Mesenchymal stem cell (in vitro differentiated cells and primary cell): ENCODE data around the gene EMC9.

Experiments
- DNase-seq: peaks from one replicate; pipeline ENCODE4 v3.0.0-alpha.2; 2013
- H2AFZ ChIP-seq: one replicate; pipeline ENCODE4 v1.6.1; 2013; ENCODE audit warnings: low read depth, mild to moderate bottlenecking, control low read depth, inconsistent platforms, low read length, moderate library complexity
- H2AK5ac ChIP-seq: 2 replicates; pipeline ENCODE4 v1.6.1; 2013; ENCODE audit warnings: low read length, moderate library complexity, mild to moderate bottlenecking, inconsistent platforms; ENCODE audit not compliant: severe bottlenecking
- H2BK120ac ChIP-seq: one replicate; pipeline ENCODE4 v1.6.1; 2013; ENCODE audit warnings: low read depth, mild to moderate bottlenecking, inconsistent platforms, low read length, moderate library complexity
- H2BK12ac ChIP-seq, 2 experiments: one replicate each; pipeline ENCODE4 v1.6.1; 2013; ENCODE audit warnings: inconsistent platforms in 2 of 2, low read length in 2 of 2, mild to moderate bottlenecking in 2 of 2, moderate library complexity in 2 of 2, control low read depth in 1 of 2
- H2BK15ac ChIP-seq: one replicate; pipeline ENCODE4 v1.6.1; 2013; ENCODE audit warnings: mild to moderate bottlenecking, low read depth, inconsistent platforms; ENCODE audit not compliant: poor library complexity, severe bottlenecking
- H2BK5ac ChIP-seq: 2 replicates; pipeline ENCODE4 v1.6.1; 2013; ENCODE audit warnings: low read depth, mild to moderate bottlenecking, low read length, control low read depth, inconsistent platforms; ENCODE audit not compliant: poor library complexity, severe bottlenecking
- H3K14ac ChIP-seq, 2 experiments: one replicate each; pipeline ENCODE4 v1.6.1; 2013; ENCODE audit warnings: inconsistent platforms in 2 of 2, low read length in 2 of 2, control low read depth in 1 of 2, mild to moderate bottlenecking in 1 of 2, moderate library complexity in 1 of 2
- H3K18ac ChIP-seq, 2 experiments: one replicate each; pipeline ENCODE4 v1.6.1; 2013; ENCODE audit warnings: inconsistent platforms in 2 of 2, low read length in 2 of 2, control low read depth in 1 of 2, low read depth in 1 of 2, mild to moderate bottlenecking in 1 of 2
- H3K23ac ChIP-seq, 2 experiments: one replicate each; pipeline ENCODE4 v1.6.1; 2013; ENCODE audit warnings: inconsistent platforms in 2 of 2, low read length in 2 of 2, mild to moderate bottlenecking in 2 of 2, moderate library complexity in 2 of 2, control low read depth in 1 of 2
- H3K27ac ChIP-seq: 2 replicates; pipeline ENCODE4 v1.5.1; 2013; ENCODE audit warnings: mild to moderate bottlenecking, moderate library complexity, low read length, control low read depth, inconsistent platforms; ENCODE audit not compliant: poor library complexity, severe bottlenecking
- H3K27me3 ChIP-seq, 2 experiments: 2 replicates each; pipeline versions ENCODE4 v1.6.1 to v1.7.0; 2013; ENCODE audit warnings: low read length in 2 of 2, mild to moderate bottlenecking in 2 of 2, moderate library complexity in 2 of 2, control low read depth in 1 of 2, inconsistent platforms in 1 of 2; ENCODE audit not compliant: control insufficient read depth in 1 of 2, insufficient read depth in 1 of 2
- H3K36me3 ChIP-seq, 2 experiments: 2 replicates each; pipeline versions ENCODE4 v1.6.1 to v1.7.0; 2013; ENCODE audit warnings: low read length in 2 of 2, control low read depth in 1 of 2, inconsistent platforms in 1 of 2, low read depth in 1 of 2, mild to moderate bottlenecking in 1 of 2; ENCODE audit not compliant: insufficient read depth in 2 of 2, control insufficient read depth in 1 of 2
- H3K4ac ChIP-seq, 2 experiments: one replicate each; pipeline ENCODE4 v1.6.1; 2013; ENCODE audit warnings: inconsistent platforms in 2 of 2, low read length in 2 of 2, mild to moderate bottlenecking in 2 of 2, moderate library complexity in 2 of 2, control low read depth in 1 of 2, low read depth in 1 of 2
- H3K4me1 ChIP-seq: 2 replicates; pipeline ENCODE4 v1.6.1; 2013; ENCODE audit warnings: low read depth, low read length, control low read depth; ENCODE audit not compliant: control insufficient read depth, insufficient read depth
- H3K4me2 ChIP-seq: 2 replicates; pipeline ENCODE4 v1.6.1; 2013; ENCODE audit warnings: low read length, mild to moderate bottlenecking, inconsistent platforms; ENCODE audit not compliant: poor library complexity, severe bottlenecking
- H3K4me3 ChIP-seq, 2 experiments: 2 replicates each; pipeline versions ENCODE4 v1.5.1 to v1.7.0; 2013; ENCODE audit warnings: low read length in 2 of 2, mild to moderate bottlenecking in 2 of 2, control low read depth in 1 of 2, low read depth in 1 of 2; ENCODE audit not compliant: insufficient read depth in 1 of 2
- H3K79me1 ChIP-seq: replicated peaks from 2 replicates; pipeline ENCODE4 v1.6.1; 2013; ENCODE audit warnings: mild to moderate bottlenecking, control low read depth, low read length, inconsistent platforms; ENCODE audit not compliant: poor library complexity, severe bottlenecking
- H3K9ac ChIP-seq: 2 replicates; pipeline ENCODE4 v1.7.0; 2013; ENCODE audit warnings: mild to moderate bottlenecking, low read length, moderate library complexity
- H3K9me3 ChIP-seq: 2 replicates; pipeline ENCODE4 v1.7.0; 2013; ENCODE audit warnings: mild to moderate bottlenecking, low read length; ENCODE audit not compliant: control insufficient read depth
- H4K8ac ChIP-seq: one replicate; pipeline ENCODE4 v1.6.1; 2013; ENCODE audit warnings: inconsistent platforms, mild to moderate bottlenecking, low read length, moderate library complexity
- H4K91ac ChIP-seq: one replicate; pipeline ENCODE4 v1.6.1; 2013; ENCODE audit warnings: mild to moderate bottlenecking, low read length, inconsistent platforms
- WGBS: methylation state at CpG from one replicate; pipeline ENCODE4 v1.1.7; 2013; ENCODE audit warnings: mixed read lengths; 5-methylcytosine and 5-hydroxymethylcytosine counted together

Gene EMC9

GRCh38 chr14:24132061-24132685, 9.2 kb downstream of the EMC9 start:
- H2BK5ac ChIP-seq: no peak overlapping the region
- no peak overlapping the region for H3K4me2 ChIP-seq
- H2BK120ac ChIP-seq: no peak overlapping the region
- no peak overlapping the region for H3K23ac ChIP-seq
- no peak overlapping the region for H3K9ac ChIP-seq
- H3K4me3 ChIP-seq: no peak overlapping the region
- H3K4ac ChIP-seq: no peak overlapping the region
- H3K18ac ChIP-seq: no peak overlapping the region
- H3K27ac ChIP-seq: no peak overlapping the region
- H2BK12ac ChIP-seq: no peak overlapping the region
- DNase-seq: no peak
- H4K8ac ChIP-seq: peak overlapping the region; percentile 36
- H2AK5ac ChIP-seq: no peak overlapping the region
- H3K9me3 ChIP-seq: no peaks in the 10 kb centered on the region
- peaks cover 11% of the 10 kb centered on the region for H3K4me1 ChIP-seq
- H3K14ac ChIP-seq: no peak overlapping the region
- no peak overlapping the region for H4K91ac ChIP-seq
- no peak overlapping the region for H2AFZ ChIP-seq
- H3K36me3 ChIP-seq: peaks cover under 1 to 12% of the 10 kb centered on the region in 2 experiments
- H3K79me1 ChIP-seq: peaks cover 9% of the 10 kb centered on the region
- 88% methylated on average over 24 of the region's 24 CpGs for WGBS
- H2BK15ac ChIP-seq: no peak overlapping the region
- no peaks in the 10 kb centered on the region for H3K27me3 ChIP-seq

GRCh38 chr14:24131549-24131966, 9.8 kb downstream of the EMC9 start:
- 91% methylated on average over 15 of the region's 15 CpGs for WGBS
- Histone ChIP-seq H3K4me3 (no peak overlapping the region), H3K14ac (no peak overlapping the region), H3K36me3 (peaks cover 0 to 12% of the 10 kb centered on the region in 2 experiments), H3K4me2 (no peak overlapping the region), H4K8ac (no peak overlapping the region), H3K23ac (no peak overlapping the region), H2AK5ac (no peak overlapping the region), H3K9me3 (no peaks in the 10 kb centered on the region), H4K91ac (no peak overlapping the region), H3K79me1 (peaks cover 3% of the 10 kb centered on the region), H3K4me1 (peaks cover 6% of the 10 kb centered on the region), H2BK15ac (no peak overlapping the region), H2BK5ac (no peak overlapping the region), H3K27ac (no peak overlapping the region), H2BK12ac (no peak overlapping the region), H2AFZ (no peak overlapping the region), H2BK120ac (no peak overlapping the region), H3K9ac (no peak overlapping the region), H3K4ac (no peak overlapping the region), H3K27me3 (no peaks in the 10 kb centered on the region), H3K18ac (no peak overlapping the region)
- no peak for DNase-seq

GRCh38 chr14:24130717-24131548, 10.5 kb downstream of the EMC9 start:
- Histone ChIP-seq H3K4me1 (peaks cover 4% of the 10 kb centered on the region), H3K18ac (no peak overlapping the region), H3K27me3 (no peaks in the 10 kb centered on the region), H3K79me1 (no peaks in the 10 kb centered on the region), H3K23ac (no peak overlapping the region), H3K4ac (no peak overlapping the region), H2BK15ac (no peak overlapping the region), H2AFZ (no peak overlapping the region), H3K9me3 (no peaks in the 10 kb centered on the region), H3K4me3 (no peak overlapping the region), H3K27ac (no peak overlapping the region), H2BK5ac (no peak overlapping the region), H3K4me2 (no peak overlapping the region), H3K9ac (no peak overlapping the region), H2AK5ac (no peak overlapping the region), H4K8ac (no peak overlapping the region), H4K91ac (no peak overlapping the region), H2BK12ac (no peak overlapping the region), H2BK120ac (no peak overlapping the region), H3K36me3 (peaks cover 0 to 12% of the 10 kb centered on the region in 2 experiments), H3K14ac (no peak overlapping the region)
- 75% methylated on average over 6 of the region's 7 CpGs for WGBS
- DNase-seq: no peak

GRCh38 chr14:24130380-24130716, 11.0 kb downstream of the EMC9 start, which contains the start of gene FITM1:
FITM1 (plus strand) TSS chr14:24130659; CDS start chr14:24131564, 905 bp downstream.
- Histone ChIP-seq H3K27ac (no peak within 1 kb of the TSS), H3K79me1 (no peaks in the 10 kb centered on the region), H2AK5ac (no peak within 1 kb of the TSS), H3K4me3 (no peak within 1 kb of the TSS), H3K9me3 (no peaks in the 10 kb centered on the region), H3K4ac (no peak within 1 kb of the TSS), H3K9ac (no peak within 1 kb of the TSS), H2BK12ac (no peak within 1 kb of the TSS), H4K91ac (no peak within 1 kb of the TSS), H3K14ac (no peak within 1 kb of the TSS), H2AFZ (no peak within 1 kb of the TSS), H3K23ac (no peak within 1 kb of the TSS), H4K8ac (no peak within 1 kb of the TSS), H2BK120ac (no peak within 1 kb of the TSS), H2BK15ac (no peak within 1 kb of the TSS), H3K36me3 (peaks cover 0 to 12% of the 10 kb centered on the region in 2 experiments), H3K18ac (no peak within 1 kb of the TSS), H3K4me1 (peaks cover under 1% of the 10 kb centered on the region), H3K27me3 (no peaks in the 10 kb centered on the region), H2BK5ac (no peak within 1 kb of the TSS), H3K4me2 (no peak within 1 kb of the TSS)
- no peak for DNase-seq
- WGBS: 89% methylated on average over 5 of the region's 5 CpGs
